ENCODE measurements around the gene DIS3. TPM values are rescaled to one million over a fixed set of nuclear protein-coding genes. Genes with fewer than 3 reads are reported as not detected.

Gene DIS3
- 10 to 100 TPM; 34.0 to 35.1 TPM for total RNA-seq

GRCh38 chr13:72781451-72782439 is at the start of gene DIS3, which contains the start of gene PIBF1:
DIS3 (minus strand) TSS chr13:72781900; CDS start chr13:72781832, 68 bp downstream.
PIBF1 (plus strand) TSS chr13:72782133; CDS start chr13:72783470, 1,337 bp downstream.

GRCh38 chr13:72727417-72728289 is 54.0 kb downstream of the DIS3 start, which contains the start of the genes BORA and MZT1:
BORA (plus strand) TSS chr13:72727923; CDS start chr13:72728941, 1,018 bp downstream.
MZT1 (minus strand) TSS chr13:72727629; CDS start chr13:72727602, 27 bp downstream.

Small RNA genes lying within 50 kb of the gene (small RNA-seq; reads per million reads assigned to genes)
- 0.09 to 0.29 reads per million in 2 donors for gene RNU6-80P

Other genes with a start within 250 kb of the DIS3 start
- 10 to 100 TPM; 13.4 to 26.0 TPM for gene MZT1, start 54.3 kb downstream of the DIS3 start, total RNA-seq
- gene BORA, start 54.0 kb downstream of the DIS3 start, total RNA-seq = 10 to 100 TPM; 12.4 to 20.3 TPM
- gene PIBF1, start 233 bp upstream of the DIS3 start, total RNA-seq = 10 to 100 TPM; 10.7 to 14.7 TPM